GM18520 (cell line): Measurements from ENCODE around the gene THUMPD3.

Experiments
- ATAC-seq: cut with Tn5 transposase; IDR thresholded peaks from one replicate; pipeline ENCODE4 v1.9.1; 2021; ENCODE audit not compliant: unreplicated experiment

The THUMPD3 gene, protein sequence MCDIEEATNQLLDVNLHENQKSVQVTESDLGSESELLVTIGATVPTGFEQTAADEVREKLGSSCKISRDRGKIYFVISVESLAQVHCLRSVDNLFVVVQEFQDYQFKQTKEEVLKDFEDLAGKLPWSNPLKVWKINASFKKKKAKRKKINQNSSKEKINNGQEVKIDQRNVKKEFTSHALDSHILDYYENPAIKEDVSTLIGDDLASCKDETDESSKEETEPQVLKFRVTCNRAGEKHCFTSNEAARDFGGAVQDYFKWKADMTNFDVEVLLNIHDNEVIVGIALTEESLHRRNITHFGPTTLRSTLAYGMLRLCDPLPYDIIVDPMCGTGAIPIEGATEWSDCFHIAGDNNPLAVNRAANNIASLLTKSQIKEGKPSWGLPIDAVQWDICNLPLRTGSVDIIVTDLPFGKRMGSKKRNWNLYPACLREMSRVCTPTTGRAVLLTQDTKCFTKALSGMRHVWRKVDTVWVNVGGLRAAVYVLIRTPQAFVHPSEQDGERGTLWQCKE

GRCh38 chr3:9362731-9363530, at the start of gene THUMPD3:
Gene THUMPD3, plus strand, starts transcription at chr3:9363054. Its CDS starts 2,015 bp downstream, at chr3:9365069.
- peak; percentile 93 for ATAC-seq

GRCh38 chr3:9314796-9315195, 48.1 kb upstream of the THUMPD3 start:
- no peak for ATAC-seq

- ATAC-seq, result no peak
Observed at GRCh38 chr3:9316881-9317361, 45.9 kb upstream of the THUMPD3 start.

DNA sequence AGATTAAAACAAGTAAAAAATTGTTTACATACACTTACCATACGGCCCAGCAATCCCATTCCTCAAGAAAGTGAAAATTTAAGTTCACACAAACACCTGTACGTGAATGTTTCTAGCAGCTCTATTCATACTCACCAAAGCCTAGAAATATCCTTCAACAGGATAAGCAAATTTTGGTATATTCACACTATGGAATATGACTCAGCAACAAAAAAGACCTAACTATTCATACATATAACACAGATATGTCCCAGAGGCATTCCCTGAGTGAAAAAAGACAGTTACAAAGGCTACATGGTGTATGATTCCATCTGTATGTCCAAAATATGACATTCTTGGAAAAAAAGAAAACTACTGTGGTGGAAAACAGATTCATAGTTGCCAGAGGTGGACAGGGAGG, 40.1 kb upstream of the THUMPD3 start:
- ATAC-seq, result no peak

GRCh38 chr3:9324944-9325343, 37.9 kb upstream of the THUMPD3 start:
- no peak for ATAC-seq

DNA sequence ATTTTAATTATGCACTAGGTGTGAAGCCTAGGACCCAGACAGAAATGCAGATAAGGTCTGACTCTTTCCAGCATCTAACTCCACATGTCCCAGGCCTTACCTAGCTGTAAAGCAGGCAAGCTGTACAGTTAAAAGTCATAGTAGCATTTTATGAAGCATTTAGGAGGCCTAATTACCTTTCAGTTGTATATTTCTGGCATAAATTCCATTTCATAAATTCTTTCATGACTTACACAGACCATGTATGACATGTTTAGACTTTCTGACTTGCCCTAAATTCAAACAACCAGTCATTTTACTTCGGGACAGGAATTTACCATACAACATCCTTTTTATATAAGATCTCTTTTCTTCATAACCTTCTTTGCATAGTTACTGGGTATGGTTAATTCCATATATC, 35.3 kb upstream of the THUMPD3 start:
- no peak for ATAC-seq

- ATAC-seq, result no peak
Observed at GRCh38 chr3:9330166-9330703, 32.6 kb upstream of the THUMPD3 start.

DNA sequence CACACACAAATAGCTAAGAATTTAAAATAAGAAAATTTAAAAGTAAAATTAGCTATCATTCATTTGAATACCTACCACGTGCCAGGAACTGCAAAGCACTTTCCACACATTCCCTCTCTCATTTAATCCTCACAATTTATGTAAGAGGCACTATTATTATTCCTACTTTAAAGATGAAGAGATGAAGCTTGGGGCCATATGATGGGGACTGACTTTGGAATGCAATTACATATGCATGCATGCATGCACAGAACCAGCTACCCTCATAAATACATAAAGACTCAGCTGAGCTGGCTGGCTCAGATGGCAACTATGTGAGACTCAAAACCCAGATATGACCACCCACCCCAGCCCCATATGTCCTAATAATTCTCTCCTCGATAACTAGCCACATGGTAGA, 31.7 kb upstream of the THUMPD3 start:
- no peak for ATAC-seq

GRCh38 chr3:9332250-9333030, 30.4 kb upstream of the THUMPD3 start:
- no peak for ATAC-seq

DNA sequence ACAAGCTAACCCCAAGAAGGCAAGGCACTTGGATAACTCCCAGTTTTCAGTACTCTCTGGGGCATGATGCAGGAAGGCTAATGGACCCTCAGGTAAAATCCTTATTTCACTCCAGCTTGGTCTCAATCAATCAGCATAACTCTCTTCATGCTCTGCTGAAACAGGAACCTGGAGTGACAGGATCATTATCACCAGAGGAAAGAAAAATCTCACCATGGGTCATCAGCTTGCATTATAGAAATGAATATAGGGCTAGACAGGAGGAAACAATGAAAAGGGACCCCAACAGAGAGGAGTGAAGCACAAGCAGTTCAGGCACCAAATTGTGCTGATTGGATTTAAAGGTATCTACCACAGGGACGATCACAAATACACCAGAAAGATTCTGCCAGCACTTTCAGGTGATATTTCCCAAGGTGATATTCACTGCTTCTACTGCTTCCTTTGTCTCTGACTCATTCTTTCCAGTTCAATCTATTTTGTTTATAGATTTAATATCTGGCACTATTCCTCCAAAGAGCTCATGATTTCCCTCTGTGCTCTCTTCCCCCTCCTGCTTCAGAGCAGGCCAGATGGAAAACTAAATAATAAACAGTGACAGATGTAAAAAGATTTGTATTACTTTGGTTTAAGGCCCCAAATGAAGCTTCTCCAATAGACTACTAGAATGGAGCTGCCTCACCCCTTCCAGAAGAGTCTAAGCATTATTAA, 22.9 kb upstream of the THUMPD3 start:
- ATAC-seq, result no peak

GRCh38 chr3:9340472-9340902, 22.4 kb upstream of the THUMPD3 start:
- ATAC-seq, result no peak

GRCh38 chr3:9342696-9343095, 20.2 kb upstream of the THUMPD3 start:
- no peak for ATAC-seq

DNA sequence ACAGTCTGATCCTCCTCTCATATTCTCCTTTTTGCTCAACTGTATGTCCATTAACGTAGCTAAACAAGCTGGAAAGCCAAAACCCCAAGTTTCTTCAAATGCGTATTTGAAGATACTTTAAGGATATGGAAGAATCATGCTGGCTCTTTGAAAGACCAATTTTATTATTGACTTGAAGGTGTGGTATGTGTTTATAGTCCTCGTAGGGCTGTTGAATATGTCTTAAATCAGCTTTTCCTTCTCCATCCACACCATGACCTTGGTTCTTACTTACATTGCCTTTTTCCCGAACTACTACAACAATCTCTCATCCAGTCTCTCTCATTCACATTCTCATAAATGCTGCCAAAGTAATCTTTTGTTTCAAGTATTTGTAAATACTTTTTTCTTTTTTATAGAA, 19.7 kb upstream of the THUMPD3 start:
- no peak for ATAC-seq

DNA sequence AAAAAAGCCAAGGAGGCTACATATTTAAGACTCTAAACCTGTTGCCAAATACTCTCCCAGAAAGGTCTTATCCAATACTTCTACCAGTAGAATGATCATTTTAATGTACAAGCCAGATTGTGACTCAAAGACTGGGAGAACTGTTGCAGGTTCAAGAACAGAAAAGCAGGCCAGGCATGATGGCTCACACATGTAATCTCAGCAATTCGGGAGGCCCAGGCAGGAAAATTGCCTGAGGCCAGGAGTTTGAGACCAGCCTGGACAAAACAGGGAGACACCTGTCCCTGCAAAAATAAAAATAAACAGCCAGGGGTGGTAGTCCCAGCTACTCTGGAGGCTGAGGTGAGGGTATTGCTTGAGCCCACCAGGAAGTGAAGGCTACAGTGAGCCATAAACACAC, 17.8 kb upstream of the THUMPD3 start:
- ATAC-seq, result no peak

DNA sequence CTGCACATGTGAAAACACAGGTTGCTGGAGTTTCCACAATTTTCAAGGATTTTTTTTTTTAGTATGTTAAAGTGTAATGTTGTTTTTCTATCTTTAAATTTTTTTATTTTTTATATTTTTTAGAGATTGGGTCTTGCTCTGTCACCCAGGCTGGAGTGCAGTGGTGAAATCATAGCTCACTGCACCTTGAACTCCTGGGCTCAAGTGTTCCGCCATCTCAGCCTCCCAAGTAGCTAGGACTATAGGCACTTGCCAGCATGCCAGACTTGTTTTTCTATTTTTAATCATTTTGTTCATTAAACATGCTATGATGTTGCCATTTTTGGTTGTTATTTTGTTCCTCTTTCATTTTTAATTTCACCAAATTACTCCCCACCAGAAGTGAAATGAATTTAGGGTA, 16.7 kb upstream of the THUMPD3 start:
- ATAC-seq, result no peak

GRCh38 chr3:9347081-9347480, 15.8 kb upstream of the THUMPD3 start:
- no peak for ATAC-seq

DNA sequence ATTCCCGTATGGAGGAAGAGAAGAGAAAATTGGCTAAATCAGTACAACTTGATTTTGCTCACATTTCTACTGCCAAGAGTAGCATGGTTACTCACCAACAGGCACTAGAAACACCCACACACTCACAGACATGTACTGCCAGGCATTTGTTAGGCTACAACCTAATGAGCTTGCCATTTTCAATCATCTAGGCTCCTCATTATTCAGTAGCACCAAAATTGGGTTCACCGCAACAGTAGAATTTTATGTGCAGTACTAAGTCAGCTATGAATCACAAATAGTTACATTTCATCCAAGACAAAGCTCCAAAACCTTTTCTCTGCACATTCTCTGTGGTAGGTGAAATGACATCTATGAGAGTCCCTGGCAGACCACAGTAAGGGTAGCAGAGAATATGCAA, 15.0 kb upstream of the THUMPD3 start:
- ATAC-seq, result no peak

DNA sequence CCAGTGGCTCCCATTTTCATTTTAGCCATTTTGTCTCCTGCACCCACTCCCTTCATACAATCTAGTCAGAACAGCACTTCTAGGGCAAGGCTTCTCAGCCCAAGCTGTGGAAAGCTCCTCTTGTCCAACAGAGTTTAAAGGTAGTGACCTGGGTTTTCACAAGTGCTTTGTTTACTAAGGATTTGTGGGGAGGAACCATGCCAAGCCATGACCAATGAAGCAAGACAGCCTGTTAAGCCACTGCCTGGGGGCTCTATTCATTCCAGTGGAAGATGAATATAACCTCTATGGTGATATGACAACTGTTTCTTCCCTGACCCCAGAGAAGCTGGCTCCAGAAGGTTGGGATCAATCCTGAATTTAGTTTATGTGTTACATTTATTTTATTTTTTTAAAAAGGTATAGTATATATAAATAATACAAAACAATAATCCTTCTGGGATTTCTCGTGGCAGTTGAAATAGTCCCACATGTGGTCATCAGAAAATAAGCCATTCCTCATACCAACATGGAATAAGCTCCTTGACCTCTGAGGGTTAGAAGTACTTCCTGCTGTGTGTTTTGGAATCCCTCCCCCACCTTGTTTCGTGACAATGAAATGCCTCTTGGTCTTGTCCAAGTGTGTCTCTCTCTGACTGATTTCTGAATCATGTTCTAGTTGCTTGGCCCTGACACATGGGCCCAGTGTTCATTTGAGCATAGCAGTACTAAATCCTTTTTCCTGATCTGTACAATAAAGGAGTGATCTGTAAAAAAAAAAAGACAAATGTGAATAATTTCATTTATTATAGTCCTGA, 13.3 kb upstream of the THUMPD3 start:
- no peak for ATAC-seq

DNA sequence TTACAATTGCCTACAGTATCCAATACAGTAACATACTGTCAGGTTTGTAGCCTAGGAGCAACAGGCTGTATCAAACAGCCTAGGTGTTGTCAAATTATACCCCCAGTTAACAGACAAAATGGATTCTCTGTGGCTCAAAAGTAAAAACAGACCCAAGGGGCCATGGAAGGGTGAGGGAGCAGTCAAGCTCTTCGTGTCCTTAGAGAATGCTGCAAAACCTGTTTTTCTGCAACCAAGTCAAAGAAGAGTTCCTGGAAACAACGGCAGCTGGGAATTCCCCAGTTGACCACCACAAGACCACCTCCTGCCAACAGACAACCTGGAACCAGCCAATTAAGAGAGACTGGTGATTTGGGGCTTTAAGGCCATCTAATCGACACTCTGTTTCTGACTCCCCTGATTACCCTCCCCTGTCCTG, 11.1 kb upstream of the THUMPD3 start:
- ATAC-seq, result no peak
